ENCODE measurements around the gene CHST13. TPM values are rescaled to one million over a fixed set of nuclear protein-coding genes. Genes with fewer than 3 reads are reported as not detected.

The CHST13 gene
- total RNA-seq, 4 donors from 2014 or later = 0.32 TPM; not detected in 3

- no peak for DNase-seq (ENCODE audit: low spot score in 2 of 2)
- no peak overlapping the region for H3K4me3 ChIP-seq (ENCODE audit: low read depth, poor library complexity, severe bottlenecking)
- 72 to 75% methylated on average over 6 of the region's 6 CpGs for WGBS, 2 donors
- intact Hi-C loops (cut with DNase I; ENCODE audit: low total_unique reads) = no loop called here
- TF ChIP-seq POLR2A (IDR thresholded peaks at IDR 0.05) = no peak
- TF ChIP-seq CTCF (IDR thresholded peaks at IDR 0.05) = no peak
These were observed 33.3 kb upstream of the CHST13 start for GRCh38 chr3:126490619-126491018.

GRCh38 chr3:126491221-126492013 is 32.5 kb upstream of the CHST13 start:
- no peak for DNase-seq (ENCODE audit: low spot score in 2 of 2)
- WGBS, 2 donors = 77% methylated on average over 20 to 21 of the region's 21 CpGs
- intact Hi-C loops (cut with DNase I; ENCODE audit: low total_unique reads) = no loop called here
- no peak overlapping the region for H3K4me3 ChIP-seq (ENCODE audit: low read depth, poor library complexity, severe bottlenecking)
- no peak for TF ChIP-seq POLR2A (IDR thresholded peaks at IDR 0.05)
- TF ChIP-seq CTCF (IDR thresholded peaks at IDR 0.05) = no peak

- no peak for DNase-seq (ENCODE audit: low spot score in 2 of 2)
- intact Hi-C loops (cut with DNase I; ENCODE audit: low total_unique reads) = no loop called here
- TF ChIP-seq CTCF (IDR thresholded peaks at IDR 0.05) = no peak
- no peak for TF ChIP-seq POLR2A (IDR thresholded peaks at IDR 0.05)
- 83 to 96% methylated on average over 11 to 14 of the region's 14 CpGs for WGBS, 2 donors
- H3K4me3 ChIP-seq (ENCODE audit: low read depth, poor library complexity, severe bottlenecking) = no peak overlapping the region
These were observed 30.9 kb upstream of the CHST13 start for GRCh38 chr3:126493051-126493450.

GRCh38 chr3:126493739-126494138 is 30.2 kb upstream of the CHST13 start:
- DNase-seq (ENCODE audit: low spot score in 2 of 2) = no peak
- TF ChIP-seq POLR2A (IDR thresholded peaks at IDR 0.05) (no peak), CTCF (IDR thresholded peaks at IDR 0.05) (no peak)
- intact Hi-C loops (cut with DNase I; ENCODE audit: low total_unique reads) = no loop called here
- WGBS, 2 donors = 79 to 84% methylated on average over 9 of the region's 9 CpGs
- H3K4me3 ChIP-seq (ENCODE audit: low read depth, poor library complexity, severe bottlenecking) = no peak overlapping the region

GRCh38 chr3:126494204-126494969 is 29.6 kb upstream of the CHST13 start:
- DNase-seq (ENCODE audit: low spot score in 2 of 2) = no peak
- no peak overlapping the region for H3K4me3 ChIP-seq (ENCODE audit: low read depth, poor library complexity, severe bottlenecking)
- intact Hi-C loops (cut with DNase I; ENCODE audit: low total_unique reads) = no loop called here
- TF ChIP-seq CTCF (IDR thresholded peaks at IDR 0.05) = no peak
- WGBS, 2 donors = 35 to 37% methylated on average over 12 of the region's 12 CpGs

Data from lower leg skin (tissue), 4 donors.